SK-N-DZ (cell line): ENCODE results near the gene MPRIP.

ENCODE experiments used
- DNase-seq: peaks from one replicate; pipeline ENCODE4 v3.0.0-alpha.2; 2015; ENCODE audit warnings: low spot score

The MPRIP gene

DNA sequence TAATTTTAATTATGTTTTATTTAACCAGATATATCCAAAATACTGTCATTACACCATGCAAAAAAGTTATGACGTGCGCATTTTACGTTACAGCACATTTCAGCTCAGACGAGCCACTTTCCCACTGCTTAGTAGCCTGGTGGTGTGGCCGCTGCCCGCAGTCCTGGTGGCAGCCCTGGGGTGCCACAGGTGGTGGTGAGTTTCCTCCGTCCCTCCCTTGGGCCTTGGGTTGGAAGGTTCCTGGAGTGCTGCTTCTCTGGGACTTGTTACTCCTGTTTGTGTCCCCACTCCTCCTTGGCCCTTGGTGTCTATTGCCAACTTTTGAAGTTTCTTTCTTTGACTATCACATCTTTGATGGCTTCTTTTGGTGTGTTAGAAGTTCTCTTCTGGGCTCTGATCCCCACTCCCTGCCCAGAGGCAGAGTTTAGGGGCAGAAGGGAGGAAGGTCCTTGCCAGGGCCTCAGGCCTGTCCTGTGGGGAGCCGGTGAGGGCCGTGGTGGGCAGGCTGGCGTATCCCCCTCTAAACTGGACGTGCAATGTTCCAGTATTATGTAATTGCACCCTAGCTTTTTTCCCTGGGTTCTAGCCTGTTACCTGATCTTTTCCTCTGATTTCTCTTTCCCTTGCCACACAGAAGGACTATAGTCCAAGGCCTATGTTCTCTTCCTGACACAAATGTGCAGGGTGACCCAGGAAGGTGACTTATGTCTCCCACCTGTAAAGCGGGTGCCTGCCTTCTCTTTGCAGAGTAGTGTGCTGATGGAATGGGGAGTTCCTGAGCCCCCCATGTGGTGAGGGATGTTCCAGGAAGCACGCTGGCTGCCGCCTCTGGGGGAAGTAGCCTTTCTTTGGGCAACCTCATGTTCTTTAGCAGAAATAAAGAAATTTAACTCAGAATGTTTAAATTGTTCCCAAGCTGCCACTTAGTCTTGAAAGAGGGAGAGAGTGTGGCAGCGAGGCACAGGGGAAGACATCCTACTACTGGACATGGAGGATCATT, 8.4 kb downstream of the MPRIP start:
- no peak for DNase-seq

DNA sequence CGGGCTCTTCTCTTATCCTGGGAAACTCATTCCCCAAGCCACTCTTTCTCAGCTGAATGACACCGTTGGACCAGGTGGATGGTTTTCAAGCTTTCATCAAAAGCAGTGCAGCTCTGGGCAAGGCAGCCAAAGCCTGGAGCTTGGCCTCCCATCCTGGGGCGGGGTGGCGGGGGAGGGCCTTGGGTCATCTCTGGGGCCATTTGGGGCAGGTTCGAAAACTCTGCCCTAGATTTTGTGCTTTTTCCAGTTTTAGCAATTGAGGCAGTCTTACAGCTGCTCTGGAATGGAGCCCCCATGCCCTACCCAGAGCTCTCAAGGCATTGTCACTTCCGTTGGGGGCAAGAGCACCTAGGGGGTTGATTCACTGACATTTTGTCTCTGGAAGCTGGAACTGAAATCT, 9.1 kb downstream of the MPRIP start:
- no peak for DNase-seq

DNA sequence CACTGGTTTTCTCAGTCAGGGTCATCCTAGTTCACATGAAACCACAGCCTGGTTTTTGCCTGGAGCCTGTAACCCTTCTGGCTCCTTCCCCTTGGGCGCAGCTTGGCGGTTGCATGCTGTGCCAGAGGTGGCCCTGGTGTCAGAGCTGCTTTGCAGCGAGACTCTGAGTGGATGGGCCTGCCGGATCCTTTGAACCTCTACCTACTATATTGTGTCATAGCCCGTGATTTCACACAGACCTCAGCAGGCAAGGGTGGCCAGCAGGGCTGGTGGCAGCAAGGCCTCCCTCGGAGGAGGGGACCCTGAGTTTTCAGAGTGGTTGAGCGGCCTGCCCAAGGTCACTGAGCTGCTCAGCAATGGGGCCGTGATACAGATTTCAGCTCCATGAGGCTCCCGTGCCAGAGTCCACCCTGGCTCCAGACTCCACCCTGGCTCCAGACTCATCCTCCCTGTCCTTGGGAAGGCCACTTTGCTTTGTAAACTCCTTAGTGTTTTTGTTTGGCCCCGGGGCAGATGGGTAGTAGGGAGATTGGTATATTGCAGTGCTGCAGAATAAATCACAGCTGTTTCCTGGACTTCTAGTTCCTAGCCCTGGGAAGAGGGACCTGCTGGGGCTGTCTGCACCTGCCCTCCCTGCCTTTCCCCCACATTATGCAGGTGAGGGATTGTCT, 9.7 kb downstream of the MPRIP start:
- DNase-seq = no peak

GRCh38 chr17:17052462-17053221, 10.4 kb downstream of the MPRIP start:
- no peak for DNase-seq

GRCh38 chr17:17053446-17054379, 11.5 kb downstream of the MPRIP start:
- DNase-seq = no peak

GRCh38 chr17:17054636-17055035, 12.4 kb downstream of the MPRIP start:
- DNase-seq = no peak

- no peak for DNase-seq
Observed at GRCh38 chr17:17055286-17056155, 13.3 kb downstream of the MPRIP start.

- no peak for DNase-seq
Observed at GRCh38 chr17:17056156-17056539, 13.9 kb downstream of the MPRIP start.

GRCh38 chr17:17057057-17057551, 14.8 kb downstream of the MPRIP start:
- DNase-seq = no peak

- no peak for DNase-seq
Observed at GRCh38 chr17:17058304-17058703, 16.0 kb downstream of the MPRIP start.

GRCh38 chr17:17059301-17059890, 17.1 kb downstream of the MPRIP start:
- DNase-seq = no peak

- no peak for DNase-seq
Observed at GRCh38 chr17:17060001-17060922, 18.0 kb downstream of the MPRIP start.

GRCh38 chr17:17060930-17061329, 18.7 kb downstream of the MPRIP start:
- no peak for DNase-seq

DNA sequence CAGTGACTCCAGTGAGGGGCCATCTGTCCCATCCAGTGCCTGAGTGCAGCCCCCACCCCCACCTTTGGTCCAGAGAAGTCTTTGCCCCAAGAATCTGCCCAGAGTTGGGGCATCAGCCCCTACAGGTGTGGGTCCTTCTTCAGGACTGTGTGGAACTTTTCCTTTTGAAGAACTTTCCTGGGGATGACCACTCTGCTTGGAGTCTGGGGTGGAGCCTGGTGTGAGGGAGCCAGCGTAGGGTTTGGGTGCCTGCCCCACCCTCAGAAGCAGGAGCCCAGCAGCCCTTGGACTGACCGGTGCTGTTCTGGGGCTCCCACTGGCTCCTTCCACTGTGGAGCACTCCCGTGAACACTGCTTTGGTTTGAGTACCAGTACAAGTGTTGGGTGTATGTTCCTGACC, 19.3 kb downstream of the MPRIP start:
- DNase-seq = no peak

DNA sequence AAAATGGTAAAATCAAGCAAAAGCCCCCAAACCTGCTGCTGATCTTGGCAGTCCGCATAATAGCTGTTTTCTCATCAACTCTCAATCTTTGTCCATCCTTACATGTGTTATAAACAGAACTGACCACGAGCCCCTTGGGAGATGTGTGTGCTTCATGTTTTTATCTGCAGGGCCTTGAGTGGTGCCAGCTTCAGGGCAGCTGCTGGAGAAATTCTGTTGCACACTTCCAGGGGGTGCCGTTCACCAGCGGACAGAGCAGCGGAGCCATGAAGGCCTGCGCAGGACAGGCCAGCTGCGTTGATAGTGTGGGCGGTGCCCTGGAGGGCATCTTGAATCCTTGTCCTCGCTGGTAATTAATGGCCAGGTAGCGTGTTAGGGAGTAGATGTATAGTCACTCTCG, 20.1 kb downstream of the MPRIP start:
- no peak for DNase-seq

- no peak for DNase-seq
Observed at GRCh38 chr17:17062866-17063265, 20.6 kb downstream of the MPRIP start.

GRCh38 chr17:17063546-17064122, 21.4 kb downstream of the MPRIP start:
- no peak for DNase-seq

GRCh38 chr17:17064322-17064721, 22.1 kb downstream of the MPRIP start:
- no peak for DNase-seq
